ENCODE measurements around the gene NUAK2. TPM values are rescaled to one million over a fixed set of nuclear protein-coding genes. Genes with fewer than 3 reads are reported as not detected.

The NUAK2 gene
- total and polyA plus RNA-seq, 2 of the 8 experiments (the other 6 are each of a cell fraction or from before 2014, with no cell fraction given): 9.4 to 12.9 TPM

- TF ChIP-seq CHD7 (IDR thresholded peaks at IDR 0.05; ENCODE audit: insufficient replicate concordance, low read length) (no peak), JUND (IDR thresholded peaks at IDR 0.05; ENCODE audit: low read length) (no peak), EZH2 (IDR thresholded peaks at IDR 0.05; ENCODE audit: low read depth, low read length, severe bottlenecking) (no peak), KDM4A (IDR thresholded peaks at IDR 0.05; ENCODE audit: low read depth, low read length, severe bottlenecking) (no peak), SAP30 (IDR thresholded peaks at IDR 0.05; ENCODE audit: insufficient read depth, insufficient replicate concordance, low read length) (no peak), CHD1 (IDR thresholded peaks at IDR 0.05; ENCODE audit: low read depth, low read length) (no peak), RXRA (IDR thresholded peaks at IDR 0.05; ENCODE audit: insufficient read depth, low read depth, low read length) (no peak)
- TF ChIP-seq, protein P1, sequence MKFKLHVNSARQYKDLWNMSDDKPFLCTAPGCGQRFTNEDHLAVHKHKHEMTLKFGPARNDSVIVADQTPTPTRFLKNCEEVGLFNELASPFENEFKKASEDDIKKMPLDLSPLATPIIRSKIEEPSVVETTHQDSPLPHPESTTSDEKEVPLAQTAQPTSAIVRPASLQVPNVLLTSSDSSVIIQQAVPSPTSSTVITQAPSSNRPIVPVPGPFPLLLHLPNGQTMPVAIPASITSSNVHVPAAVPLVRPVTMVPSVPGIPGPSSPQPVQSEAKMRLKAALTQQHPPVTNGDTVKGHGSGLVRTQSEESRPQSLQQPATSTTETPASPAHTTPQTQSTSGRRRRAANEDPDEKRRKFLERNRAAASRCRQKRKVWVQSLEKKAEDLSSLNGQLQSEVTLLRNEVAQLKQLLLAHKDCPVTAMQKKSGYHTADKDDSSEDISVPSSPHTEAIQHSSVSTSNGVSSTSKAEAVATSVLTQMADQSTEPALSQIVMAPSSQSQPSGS (IDR thresholded peaks at IDR 0.05; ENCODE audit: low read length): no peak
These were observed 8.5 kb downstream of the NUAK2 start (continued) for GRCh38 chr1:205312866-205313562.
